SK-N-SH treated with all-trans-retinoic acid at 6 μM for 48 hours (cell line): ENCODE measurements around the gene FAM184A.

ENCODE experiments used
- ARNTL ChIP-seq: fragments of 450-650 bp; formaldehyde crosslinking; IDR thresholded peaks from 2 replicates; pipeline ENCODE4 v1.5.0; 2020; ENCODE audit warnings: low read depth, mild to moderate bottlenecking, moderate library complexity, borderline replicate concordance
- RARB ChIP-seq: fragments of 250-450 bp; sonication (Bioruptor Pico); IDR thresholded peaks from 2 replicates; pipeline ENCODE4 v1.8.0; 2021; ENCODE audit warnings: mild to moderate bottlenecking, moderate library complexity
- TCF4 ChIP-seq: fragments of 250-450 bp; sonication (Bioruptor Pico); IDR thresholded peaks from 2 replicates; pipeline ENCODE4 v1.8.0; 2021; ENCODE audit warnings: mild to moderate bottlenecking, moderate library complexity, borderline replicate concordance
- ZFP3 ChIP-seq: fragments of 250-450 bp; sonication (Bioruptor Pico); IDR thresholded peaks from 2 replicates; pipeline ENCODE4 v1.5.0; 2020; ENCODE audit warnings: mild to moderate bottlenecking, moderate library complexity

- TF ChIP-seq ARNTL (CRISPR knock-in tag) (no peak), ZFP3 (no peak), TCF4 (CRISPR knock-in tag) (no peak), RARB (CRISPR knock-in tag) (no peak)
These were observed 133.2 kb downstream of the FAM184A start for GRCh38 chr6:118945217-118945616.
